ENCODE results near the gene F11R.
"Not testable (repeated sequence)": the region's sequence is repeated elsewhere in the genome, so short reads cannot be mapped to it uniquely, and the experiment has no call there.

The F11R gene

DNA sequence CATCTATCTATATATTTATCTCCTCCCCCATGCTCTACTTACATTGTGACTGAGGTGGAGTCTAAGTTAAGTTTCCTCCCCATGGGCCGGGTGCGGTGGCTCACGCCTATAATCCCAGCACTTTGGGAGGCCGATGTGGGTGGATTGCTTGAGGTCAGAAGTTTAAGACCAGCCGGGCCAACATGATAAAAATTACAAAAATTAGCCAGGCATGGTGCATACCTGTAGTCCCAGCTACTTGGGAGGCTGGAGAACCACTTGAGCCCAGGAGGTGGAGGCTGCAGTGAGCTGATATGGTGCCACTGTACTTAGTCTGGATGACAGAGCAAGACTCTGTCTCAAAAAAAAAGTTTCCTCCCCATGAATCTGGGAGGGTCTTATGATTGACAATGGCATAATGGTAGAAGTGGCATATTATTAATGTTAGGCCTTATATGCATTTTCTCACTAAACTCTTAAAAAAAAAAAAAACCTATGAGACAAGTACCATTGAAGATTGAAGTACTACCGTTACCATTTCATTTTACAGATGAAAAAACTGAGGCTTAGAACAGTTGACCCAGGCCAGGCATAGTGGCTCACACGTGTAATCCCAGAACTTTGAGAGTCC, 11.2 kb downstream of the F11R start:
- DNase-seq: no peak

- DNase-seq: no peak
These were observed 12.0 kb downstream of the F11R start for GRCh38 chr1:161008869-161009510.

GRCh38 chr1:161007369-161007768, 13.6 kb downstream of the F11R start:
- DNase-seq: no peak

DNA sequence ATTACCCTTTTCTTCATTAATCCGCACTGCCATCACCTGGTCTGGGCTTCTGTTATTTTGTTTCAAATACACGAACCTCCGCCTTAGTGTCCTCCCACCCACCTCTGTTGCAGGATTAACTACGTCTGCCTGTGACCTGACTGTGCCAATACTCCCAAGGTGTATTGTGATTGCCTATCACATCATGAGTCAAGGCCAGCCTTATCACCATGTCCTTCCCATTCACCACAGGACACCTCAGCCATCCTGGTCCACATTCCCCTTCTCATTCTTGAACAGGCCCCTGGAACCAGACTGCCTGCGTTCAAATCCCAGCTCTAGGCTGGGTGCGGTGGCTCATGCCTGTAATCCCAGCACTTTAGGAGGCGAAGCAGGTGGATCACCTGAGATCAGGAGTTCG, 14.4 kb downstream of the F11R start:
- DNase-seq: no peak

DNA sequence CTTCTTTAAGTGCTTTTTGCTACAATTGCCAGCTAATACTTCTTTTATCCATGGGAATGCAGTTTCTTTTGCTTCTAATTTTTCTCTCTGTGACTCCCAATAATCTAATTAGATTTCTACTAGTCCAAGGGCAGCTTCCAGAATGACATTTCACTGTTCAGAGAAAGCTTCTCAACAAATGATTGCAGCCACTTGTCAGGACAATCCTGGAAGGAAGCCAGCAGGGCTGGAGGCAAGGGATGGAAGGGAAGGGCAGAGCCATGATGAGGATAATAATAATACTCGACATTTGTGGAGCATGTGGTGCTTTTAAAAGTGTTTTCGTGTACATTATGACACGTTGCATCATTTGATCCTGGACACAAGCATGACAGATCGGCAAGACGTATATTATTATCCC, 19.4 kb downstream of the F11R start:
- DNase-seq: no peak

DNA sequence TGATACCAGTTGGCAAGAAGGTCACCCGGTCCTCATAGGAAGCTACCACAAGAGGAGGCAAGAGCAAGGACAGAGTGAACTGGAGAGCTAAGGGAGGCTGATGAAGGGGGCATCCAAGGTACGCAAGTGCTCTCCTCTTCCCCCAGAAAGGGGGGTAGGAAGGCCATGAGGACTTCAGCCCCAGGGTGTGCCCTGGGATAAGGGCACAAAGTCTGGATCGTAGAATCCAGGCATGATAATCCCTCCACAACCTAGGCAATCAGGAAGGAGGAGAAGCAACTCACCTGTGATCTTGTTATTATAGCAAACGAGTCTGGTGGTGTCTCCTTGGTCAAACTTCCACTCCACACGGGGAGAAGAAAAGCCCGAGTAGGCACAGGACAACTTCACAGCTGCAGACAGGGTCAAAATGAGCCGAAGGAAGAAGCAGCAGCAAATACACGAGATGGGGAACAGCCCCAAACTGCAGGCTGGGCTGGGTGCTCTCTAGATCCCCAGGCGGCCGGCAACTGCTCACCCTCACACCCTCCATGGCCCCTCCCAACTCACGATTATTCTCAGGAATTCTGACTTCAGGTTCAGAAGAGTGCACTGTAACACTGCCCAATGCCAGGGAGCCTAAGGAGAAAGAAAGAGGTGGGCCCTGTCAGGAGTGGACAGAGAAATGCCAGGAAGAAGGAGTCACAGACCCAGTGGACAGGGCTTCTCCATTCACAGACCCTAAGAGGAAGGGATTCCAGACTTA, 20.0 kb downstream of the F11R start:
- DNase-seq: no peak

- DNase-seq: no peak
These were observed 21.6 kb downstream of the F11R start for GRCh38 chr1:160999376-160999775.

DNA sequence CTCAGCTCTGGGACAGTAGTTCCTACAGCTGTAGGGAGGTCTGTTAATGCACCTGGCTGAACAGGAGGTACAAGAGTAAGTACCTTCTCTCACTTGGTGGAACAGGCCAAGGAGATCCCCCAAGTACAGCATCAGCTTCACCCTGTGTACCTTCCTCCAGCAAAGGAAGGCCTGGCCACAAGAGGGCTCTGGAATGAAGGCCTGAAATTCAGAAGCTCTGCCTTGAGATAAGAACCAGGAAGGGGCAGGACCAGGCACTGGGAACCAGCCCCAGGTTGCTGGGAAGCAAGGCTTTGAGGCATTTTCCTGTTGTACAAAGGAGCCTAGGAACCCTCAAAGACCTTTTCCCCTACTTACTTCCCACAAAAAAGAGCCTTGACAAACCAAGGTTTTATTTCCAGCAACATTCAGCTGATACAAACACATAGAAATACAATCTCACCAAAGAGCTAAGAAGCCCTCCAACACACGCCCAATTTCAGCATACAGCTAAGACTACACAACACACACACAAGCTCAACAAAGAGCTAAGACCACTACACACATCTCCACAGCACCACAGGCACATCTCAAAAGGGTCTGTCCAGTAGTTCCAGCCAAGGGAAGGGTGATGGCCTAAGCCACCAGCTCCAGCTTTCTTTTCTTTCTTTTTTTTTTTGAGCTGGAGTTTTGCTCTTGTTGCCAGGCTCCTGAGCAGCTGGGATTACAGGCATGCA, 23.5 kb downstream of the F11R start:
- peak; percentile 28 for DNase-seq

DNA sequence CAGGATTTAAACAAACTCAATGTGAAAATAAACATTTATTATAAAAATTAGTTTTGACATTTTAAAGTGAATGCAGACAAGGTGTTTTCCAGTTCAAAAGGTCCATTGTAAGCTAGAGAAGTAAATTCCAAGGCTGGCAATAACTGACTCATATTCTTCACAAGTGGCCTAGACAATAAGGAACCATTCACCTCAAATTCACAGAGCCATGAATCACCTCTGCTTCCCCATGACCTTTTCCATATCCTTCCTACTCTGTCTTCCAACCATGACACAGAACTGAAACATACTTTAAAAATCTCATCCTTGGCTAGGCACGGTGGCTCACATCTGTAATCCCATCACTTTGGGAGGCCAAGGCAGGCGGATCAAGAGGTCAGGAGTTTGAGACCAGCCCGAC, 24.8 kb downstream of the F11R start:
- no peak for DNase-seq

- no peak for DNase-seq
These were observed 27.3 kb downstream of the F11R start for GRCh38 chr1:160993544-160994193.

- not testable (repeated sequence) for DNase-seq
These were observed 28.9 kb downstream of the F11R start for GRCh38 chr1:160992036-160992435.

- no peak for DNase-seq
These were observed 33.4 kb downstream of the F11R start for GRCh38 chr1:160987359-160988050.

DNA sequence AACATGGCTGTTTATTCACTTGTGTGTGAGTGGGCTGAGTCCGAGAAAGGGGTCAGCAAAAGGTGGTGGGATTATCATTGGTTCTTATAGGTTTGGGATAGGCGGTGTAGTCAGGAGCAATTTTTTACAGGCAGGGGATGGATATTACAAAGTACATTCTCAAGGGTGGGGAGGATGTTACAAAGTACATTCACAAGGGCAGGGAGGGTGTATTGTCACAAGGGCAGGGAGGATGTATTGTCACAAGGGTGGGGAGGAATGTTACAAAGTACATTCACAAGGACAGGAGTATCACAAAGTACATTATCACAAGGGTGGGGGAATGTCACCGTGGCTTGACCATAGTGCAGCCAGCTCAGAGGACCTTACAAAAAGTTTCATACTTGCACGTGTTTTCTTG, 35.2 kb downstream of the F11R start:
- no peak for DNase-seq

DNA sequence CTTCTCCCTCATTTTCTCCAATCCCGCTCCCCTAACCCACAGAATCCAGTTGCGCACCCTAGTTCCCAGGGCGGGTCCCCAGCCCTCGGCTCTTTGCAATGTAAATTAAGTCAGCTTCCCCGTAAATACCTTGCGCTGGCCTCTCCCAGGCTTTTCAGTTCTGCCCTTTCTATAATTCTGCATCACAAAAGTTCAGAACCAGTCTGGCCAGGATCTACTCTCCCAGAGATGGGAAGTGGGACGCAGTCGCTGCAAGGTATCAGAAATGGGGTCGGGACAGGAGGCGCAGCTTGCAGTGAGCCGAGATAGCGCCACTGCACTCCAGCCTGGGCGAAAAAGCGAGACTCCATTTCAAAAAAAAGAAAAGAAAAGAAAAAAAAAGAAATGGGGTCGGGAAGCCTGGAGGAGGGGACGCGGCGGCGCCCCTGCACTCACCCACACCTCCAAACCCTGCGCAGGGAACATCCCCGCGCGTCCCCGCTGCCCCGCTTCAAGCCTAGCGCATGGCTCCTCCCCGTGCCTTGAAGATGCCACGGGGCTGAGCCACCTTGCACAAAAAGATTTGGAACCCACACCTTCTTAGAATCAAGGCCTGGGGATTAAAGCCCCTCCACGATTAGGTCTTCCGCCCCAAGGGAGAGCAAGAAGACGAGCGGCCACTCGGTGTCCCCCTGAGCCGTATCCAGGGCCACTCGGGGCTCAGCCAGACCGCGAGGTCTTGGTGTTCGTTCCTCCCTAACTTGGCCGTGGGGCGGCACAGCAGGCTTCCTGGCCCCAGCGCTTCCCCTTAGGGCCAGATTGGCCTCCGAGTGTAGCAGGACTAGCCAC, 39.2 kb downstream of the F11R start:
- DNase-seq: no peak

DNA sequence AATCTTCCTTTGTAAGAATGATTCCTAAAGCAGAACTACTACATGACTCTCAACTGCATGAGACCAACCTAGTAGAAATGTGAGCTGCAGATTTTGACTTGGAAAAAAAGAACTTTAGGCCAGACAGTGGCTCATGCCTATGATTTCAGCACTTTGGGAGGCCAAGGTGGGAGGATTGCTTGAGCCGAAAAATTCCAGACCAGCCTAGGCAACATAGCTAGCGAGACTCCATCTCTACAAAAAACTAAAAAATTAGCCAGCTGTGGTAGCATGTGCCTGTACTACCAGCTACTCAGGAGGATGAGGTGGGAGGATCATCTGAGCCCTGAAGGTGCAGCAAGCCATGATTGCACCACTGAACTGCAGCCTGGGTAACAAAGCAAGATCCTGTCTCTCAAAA, 41.7 kb downstream of the F11R start:
- no peak for DNase-seq

- no peak for DNase-seq
These were observed 42.4 kb downstream of the F11R start for GRCh38 chr1:160978510-160978927.

DNA sequence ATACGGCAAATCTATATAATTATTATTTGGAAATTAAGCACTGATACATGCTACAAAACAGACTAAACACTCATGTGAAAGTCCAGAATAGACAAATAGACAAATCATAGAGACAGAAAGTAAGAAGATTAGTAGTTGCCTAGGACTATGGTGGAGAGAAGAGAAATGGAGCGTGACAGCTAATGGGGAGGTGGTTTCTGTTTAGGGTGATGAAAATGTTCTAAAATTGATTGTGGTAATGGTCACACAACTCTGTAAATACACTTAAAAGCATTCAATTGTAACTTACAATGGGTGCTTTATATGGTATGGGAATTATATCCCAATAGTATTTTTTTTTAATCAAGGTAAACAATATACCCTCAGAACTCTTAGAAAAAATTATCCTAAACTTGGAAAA, 45.9 kb downstream of the F11R start:
- DNase-seq: no peak

- DNase-seq: no peak
These were observed 47.5 kb downstream of the F11R start for GRCh38 chr1:160973491-160973890.

DNA sequence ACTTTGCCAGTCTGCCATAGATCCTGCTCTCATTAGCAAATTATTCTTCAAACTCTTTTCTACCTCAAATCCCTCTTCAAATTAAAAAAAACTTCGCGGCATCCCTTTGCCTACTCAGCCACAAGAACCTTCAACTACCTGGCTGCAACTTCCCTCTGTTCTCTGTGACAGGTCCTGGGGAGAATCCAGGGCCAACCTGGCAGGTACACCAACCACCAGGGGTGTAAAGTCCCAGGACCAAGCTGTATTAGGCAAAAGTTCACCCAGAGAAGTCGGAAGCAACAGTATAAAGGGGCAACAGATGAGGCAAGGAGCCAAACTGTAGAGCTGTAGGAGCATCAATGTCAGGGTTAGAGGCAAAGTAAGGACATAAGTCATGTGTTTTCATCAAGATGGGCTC, 48.0 kb downstream of the F11R start:
- DNase-seq: no peak

GRCh38 chr1:160971618-160972056, 49.3 kb downstream of the F11R start:
- DNase-seq: no peak

DNA sequence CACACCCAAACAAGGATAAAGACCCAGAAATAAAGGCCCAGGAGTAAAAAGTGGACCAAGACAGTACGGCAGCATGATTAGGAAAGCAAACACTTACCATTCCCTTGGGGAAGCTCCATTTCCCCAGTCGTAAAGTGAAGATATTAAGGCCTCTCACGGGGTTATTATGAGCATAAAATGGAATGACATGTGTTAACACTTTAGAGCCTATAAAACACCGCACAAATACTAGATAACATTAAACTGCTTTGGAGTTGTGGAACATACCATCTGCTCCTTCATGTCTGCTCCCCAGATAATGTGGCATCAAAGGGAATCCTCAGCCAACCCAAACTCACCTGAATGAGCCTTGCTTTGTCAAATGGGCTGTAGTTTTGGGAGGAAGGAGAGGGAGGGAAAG, 57.4 kb downstream of the F11R start:
- no peak for DNase-seq

Data from central memory CD4-positive, alpha-beta T cell (primary cell).